IPS-NIHi11 (cell line): ENCODE measurements around the gene ADGRV1.

Source experiments
- DNase-seq: peaks from one replicate; pipeline ENCODE4 v3.0.0; 2012; ENCODE audit warnings: mixed read lengths, low spot score

Gene ADGRV1

DNA sequence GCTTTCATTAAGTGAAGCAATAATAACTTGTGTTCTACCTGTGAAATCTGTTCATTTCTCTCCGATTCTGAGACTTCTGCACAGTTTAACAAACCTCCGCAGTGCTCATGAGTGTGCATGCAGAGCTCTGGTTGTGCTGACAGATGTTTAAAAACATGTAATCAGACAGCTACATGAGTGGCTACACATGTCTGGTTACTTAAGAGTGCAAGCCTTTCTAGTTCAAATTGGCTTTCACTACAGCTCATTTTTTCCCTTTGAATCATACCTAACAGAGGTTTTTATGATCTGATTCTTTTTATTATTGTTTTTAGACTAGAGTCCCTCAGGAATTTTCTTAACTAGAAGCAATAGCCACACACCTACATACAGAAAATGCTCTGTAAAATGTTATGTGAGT lies 514.3 kb downstream of the ADGRV1 start:
- DNase-seq = no peak

DNA sequence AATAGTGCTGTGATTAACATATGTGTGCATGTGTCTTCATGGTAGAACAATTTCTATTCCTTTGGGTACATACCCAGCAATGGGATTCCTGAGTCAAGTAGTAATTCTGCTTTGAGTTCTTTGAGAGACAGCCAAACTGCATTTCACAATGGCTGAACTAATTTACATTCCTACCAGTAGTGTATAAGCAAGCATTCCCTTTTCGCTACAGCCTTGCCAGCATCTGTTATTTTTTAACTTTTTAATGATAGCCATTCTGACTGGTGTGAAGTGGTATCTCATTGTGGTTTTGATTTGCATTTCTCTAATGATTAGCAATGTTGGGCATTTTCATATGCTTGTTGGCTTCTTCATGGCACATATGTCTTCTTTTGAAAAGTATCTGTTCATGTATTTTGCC lies 516.0 kb downstream of the ADGRV1 start:
- DNase-seq = no peak

GRCh38 chr5:91076138-91076537 lies 517.5 kb downstream of the ADGRV1 start:
- DNase-seq = no peak

DNA sequence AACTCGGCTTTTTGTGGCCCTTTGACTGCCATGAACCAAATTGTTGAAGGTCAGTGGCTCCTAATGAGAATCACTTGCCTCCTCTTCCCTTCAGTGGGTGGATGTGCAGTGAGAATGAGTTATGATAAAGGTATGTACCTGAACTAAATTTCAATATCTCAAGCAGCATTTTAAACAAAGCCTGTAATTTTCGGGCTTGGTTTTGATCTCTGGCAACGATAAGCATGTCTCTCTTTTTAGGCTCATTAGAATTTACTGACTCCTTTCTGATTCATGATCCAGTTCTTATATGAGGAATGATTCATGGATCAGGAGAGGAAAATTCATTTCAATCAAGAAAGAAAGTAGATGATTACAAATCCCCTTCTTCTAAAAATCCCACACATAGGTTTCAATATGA lies 519.0 kb downstream of the ADGRV1 start:
- no peak for DNase-seq

DNA sequence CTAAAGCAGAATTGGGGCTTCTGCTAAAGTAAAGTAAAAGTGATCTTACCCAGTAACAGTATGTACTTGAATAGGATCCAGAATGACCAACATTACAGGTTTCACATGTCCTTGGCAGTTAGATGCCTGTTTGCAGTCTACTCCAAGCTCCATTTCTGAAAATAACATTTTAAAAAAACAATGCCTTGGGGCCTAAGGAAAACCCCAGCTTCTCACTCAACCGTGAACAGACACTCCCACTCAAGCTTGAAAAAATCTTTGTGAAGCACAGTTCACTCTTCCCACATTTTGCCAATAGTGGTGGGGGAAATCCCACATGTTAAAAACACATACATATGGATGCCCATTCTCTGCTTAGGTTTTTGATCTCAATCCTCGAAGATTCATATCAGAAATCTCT lies 520.4 kb downstream of the ADGRV1 start:
- DNase-seq = no peak

GRCh38 chr5:91089758-91090157 lies 531.2 kb downstream of the ADGRV1 start:
- DNase-seq = no peak

DNA sequence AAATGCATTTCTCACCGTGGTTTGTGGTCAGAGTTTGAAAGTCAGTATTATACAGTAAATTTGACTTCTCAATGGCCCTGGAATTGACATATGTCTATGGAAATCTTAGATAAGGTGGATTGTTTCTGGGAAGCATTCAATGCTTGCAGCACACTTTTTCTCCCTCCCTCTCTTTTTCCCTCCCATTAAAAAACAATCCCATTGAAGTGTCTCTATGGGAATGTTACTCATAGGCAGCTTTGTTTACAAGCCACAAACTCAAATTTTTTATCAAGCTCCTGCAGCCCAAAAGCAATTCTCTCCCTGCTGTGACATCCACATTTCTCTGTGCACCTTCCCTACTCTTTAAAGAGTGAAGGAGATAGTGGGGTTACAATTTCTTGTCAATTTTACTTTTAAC lies 532.4 kb downstream of the ADGRV1 start:
- DNase-seq = no peak

DNA sequence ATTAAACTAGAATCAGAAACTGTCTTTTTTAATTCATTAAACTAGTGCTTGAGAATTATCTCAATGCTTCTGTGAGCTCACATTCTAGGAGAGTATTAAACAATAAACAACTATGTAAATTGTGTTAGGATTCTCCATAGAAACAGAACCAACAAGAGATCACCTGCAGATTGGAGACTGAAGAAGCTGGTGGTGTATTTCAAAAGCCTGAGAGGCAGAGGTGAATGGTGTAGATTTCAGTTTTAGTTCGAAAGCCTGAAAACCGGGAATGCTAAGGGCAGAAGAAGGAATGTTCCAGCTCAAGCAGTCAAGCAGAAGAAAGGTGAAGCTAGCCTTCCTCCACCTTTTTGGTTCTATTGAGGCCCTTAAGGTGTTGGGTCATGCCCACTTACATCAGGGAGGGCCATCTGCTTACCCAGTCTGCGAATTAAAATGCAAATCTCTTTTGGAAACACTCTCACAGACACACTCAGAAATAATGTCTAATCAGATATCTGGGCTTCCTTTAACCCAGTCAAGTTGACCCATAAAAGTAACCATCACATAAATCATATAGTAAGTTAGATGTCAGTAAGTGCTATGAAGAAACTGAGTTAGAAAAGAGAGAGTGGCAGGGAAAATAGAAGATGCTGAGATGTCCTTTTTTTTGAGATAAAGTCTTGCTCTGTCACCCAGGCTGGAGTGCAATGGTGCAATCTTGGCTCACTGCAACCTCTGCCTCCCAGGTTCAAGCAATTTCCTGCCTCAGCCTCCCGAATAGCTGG lies 533.1 kb downstream of the ADGRV1 start:
- DNase-seq = no peak

DNA sequence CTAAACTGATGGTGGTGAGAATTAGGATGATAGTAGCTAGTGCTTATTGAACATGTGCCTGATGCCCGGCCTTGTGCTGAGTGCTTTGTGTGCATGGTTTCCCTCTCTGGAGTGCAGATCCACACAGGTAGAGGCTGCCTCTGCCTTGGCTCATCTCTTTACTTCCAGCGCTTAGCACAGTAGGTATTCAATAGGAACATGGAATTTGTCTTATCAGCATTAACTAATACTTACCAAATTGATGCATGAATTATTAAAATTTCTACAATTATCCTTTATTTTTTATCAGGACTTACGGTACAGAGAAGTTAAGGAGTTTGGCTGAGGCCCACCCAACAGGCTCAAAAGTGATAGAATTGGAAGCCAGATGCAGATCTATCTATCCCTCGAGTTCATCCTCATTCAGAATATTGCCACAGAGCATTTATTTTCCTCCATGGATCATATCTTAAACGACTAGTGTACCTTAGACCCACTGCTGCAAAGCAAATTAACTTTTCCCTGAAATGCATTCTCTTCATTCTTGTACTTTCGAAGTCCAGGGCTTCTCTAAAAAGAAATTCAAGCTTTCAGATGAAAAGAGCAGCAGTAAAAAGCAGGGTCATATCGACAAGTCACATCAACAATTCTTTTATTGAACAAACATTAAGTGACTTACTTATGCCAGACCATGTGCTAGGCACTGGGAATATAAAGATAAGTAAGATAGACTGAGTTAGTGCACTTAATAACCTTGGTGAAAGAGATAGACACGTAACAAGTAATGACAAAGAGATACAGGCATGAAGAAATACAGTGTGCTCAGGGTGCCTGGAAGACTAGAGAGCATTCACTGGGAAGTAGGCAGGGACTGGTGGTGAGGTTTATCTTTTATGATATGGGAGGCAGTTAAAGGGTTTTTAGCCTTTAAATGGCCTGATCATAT lies 534.5 kb downstream of the ADGRV1 start:
- no peak for DNase-seq

DNA sequence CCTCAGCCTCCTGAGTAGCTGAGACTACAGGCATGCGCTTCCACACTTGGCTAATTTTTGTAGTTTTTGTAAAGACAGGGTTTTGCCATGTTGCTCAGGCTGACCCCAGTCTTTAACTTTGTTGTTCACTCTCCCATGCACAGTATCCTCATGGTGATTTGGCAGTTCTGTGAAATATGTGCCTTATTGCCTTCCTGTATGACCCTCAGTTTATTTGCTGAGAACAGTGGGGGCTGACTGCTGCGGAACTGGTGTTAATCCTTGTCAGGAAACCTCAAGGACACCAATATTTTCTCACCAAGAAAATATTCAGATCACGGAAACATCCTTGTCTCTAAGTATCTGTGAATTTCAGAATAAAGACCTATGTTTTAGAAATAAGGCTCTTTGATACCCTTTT lies 536.7 kb downstream of the ADGRV1 start:
- DNase-seq = no peak

DNA sequence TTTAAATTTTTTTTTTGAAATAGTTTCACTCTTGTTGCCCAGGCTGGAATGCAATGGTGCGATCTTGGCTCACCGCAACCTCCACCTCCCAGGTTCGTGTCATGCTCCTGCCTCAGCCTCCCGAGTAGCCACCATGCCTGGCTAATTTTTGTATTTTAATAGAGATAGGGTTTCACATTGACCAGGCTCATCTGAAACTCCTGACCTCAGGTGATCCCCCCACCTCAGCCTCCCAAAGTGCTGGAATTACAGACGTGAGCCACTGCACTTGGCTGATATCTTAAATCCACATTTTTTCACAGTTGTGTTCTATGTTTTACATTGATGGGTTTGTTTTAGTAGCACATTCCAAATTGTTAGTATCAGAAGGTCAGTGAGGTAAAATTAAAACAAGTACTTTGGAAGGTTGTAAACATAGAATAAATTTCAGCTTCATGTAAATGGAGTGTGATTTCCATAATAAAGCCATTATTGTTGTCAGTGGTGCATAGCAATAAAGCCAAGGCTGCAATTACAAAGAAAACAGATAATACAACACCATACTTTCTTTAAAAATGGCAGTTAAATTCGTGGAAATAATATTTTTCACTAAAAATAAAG lies 537.3 kb downstream of the ADGRV1 start:
- DNase-seq = peak; percentile 17

- DNase-seq = no peak
Measured at GRCh38 chr5:91098541-91098940, 539.9 kb downstream of the ADGRV1 start.

DNA sequence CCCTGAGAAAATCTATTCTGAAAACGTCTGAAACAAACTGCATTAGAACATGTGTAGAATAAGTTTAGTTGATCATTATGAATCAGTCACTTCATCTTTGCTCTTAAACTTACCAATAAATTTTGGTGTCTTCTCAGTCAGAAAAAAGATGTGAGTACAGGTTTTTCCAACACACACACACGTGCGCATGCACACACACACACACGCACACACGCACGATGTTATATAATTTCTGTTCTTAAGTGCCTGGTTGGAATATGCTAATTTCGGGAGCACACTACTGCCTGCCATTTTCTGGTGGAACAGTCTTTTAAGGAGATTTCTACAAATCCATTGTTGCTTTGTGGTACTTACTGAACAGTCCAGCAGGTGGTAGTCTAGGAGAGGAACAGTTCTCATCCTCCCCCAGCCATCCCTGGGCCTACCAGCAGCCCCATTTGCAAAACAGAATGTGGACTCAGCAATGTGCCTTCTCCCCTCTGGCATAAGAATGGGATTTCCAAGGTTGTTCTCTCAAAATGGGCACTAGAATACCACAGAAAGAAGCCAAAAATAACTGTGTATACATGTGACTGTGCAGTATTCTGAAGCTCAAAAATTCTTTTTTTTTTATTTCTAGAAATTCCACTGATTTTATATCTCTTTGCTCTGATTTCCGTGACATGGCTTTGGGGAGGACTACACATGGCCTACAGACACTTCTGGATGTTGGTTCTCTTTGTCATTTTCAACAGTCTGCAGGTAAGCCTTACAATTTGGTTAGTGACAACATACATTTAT lies 543.2 kb downstream of the ADGRV1 start:
- DNase-seq = peak; percentile 84

GRCh38 chr5:91103353-91104061 lies 544.9 kb downstream of the ADGRV1 start:
- DNase-seq = no peak

- DNase-seq = no peak
Measured at GRCh38 chr5:91104062-91104448, 545.5 kb downstream of the ADGRV1 start.

DNA sequence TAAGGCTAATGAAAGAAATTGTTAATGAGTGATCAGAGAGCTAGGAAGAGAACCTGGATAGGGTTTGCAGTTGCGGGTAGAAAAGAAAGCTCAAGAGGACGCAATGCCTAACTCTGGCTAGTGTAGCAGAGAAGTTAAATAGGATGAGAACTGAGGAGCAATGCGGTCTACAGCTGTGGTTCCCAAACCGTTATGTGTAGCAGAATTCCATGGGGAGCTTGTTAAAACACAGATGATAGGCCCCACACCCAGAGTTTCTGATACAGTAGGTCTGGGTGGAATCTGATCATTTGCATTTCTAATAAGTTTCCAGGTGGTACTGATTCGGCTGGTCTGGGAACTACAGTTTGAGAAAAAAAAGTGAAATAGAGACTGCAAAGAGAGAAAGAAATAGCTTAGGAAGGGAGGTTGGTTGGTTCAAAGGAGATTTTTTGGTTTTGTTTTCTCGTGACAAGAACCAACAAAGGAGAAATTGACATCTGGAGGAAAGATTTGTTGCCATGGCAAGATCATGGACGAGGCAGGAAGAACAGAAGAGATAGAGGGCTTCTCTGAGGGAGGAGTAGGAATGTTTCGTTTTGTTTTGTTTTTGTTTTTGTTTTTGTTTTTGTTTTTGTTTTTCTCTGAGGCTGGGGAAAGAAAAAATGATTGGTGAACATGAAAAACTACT lies 548.4 kb downstream of the ADGRV1 start:
- no peak for DNase-seq

DNA sequence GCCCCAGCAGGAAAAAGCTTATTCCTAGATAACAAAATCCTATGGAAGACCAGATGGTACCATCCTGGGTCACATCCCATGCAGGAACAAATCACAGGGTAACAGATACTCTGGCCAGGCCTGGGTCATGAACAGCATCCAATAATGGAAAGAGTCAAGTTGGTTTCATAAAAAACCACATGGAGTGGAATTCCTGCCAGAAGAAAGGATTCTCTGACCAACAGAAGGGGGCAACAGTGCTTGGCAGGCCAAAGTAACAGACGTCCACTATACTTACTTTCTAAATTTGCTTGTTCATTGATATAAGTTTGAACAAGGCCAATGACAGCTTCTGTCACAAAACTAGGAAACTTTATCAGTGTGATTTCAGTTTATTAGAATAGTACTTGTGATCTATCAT lies 551.0 kb downstream of the ADGRV1 start:
- DNase-seq = no peak

- no peak for DNase-seq
Measured at GRCh38 chr5:91110686-91111085, 552.1 kb downstream of the ADGRV1 start.

GRCh38 chr5:91111473-91112238 lies 553.1 kb downstream of the ADGRV1 start:
- no peak for DNase-seq

- no peak for DNase-seq
Measured at GRCh38 chr5:91114658-91115057, 556.1 kb downstream of the ADGRV1 start.
